IMR-90 (cell line): ENCODE data around the gene OPRM1. TPM values are rescaled to one million over a fixed set of nuclear protein-coding genes. Genes with fewer than 3 reads are reported as not detected.

Experiments
- ATAC-seq: fragments of 200-7000 bp; cut with Tn5 transposase; 2 replicates; pipeline ENCODE4 v1.9.1; 2020; ENCODE audit warnings: low read depth, mild to moderate bottlenecking, moderate library complexity
- BruUV-seq: library from RNA; stranded (reverse); fragments of 400-500 nt; replicated peaks from 2 replicates; lab custom pipeline; 2021; lab: Mats Ljungman, UMichigan
- CTCF ChIA-PET: fragments of 300-600 bp; formaldehyde crosslinking; extraction: SDS; loops from one replicate; lab custom pipeline; 2021; ENCODE audit warnings: antibody characterized with exemption; lab: Yijun Ruan, JAX
- POLR2A ChIA-PET: fragments of 300-600 bp; sonication (Branson Sonifier 250); formaldehyde crosslinking; loops from one replicate; lab custom pipeline; 2022; ENCODE audit warnings: antibody characterized with exemption; ENCODE audit not compliant: unreplicated experiment; lab: Charles Lee
- DNase-seq: peaks from one replicate; pipeline ENCODE4 v3.0.0; 2013
- H2AFZ ChIP-seq: replicated peaks from 2 replicates; pipeline ENCODE3; 2013; ENCODE audit warnings: low read length, mild to moderate bottlenecking; ENCODE audit not compliant: poor library complexity
- H2AK5ac ChIP-seq: 2 replicates; pipeline ENCODE4 v1.6.1; 2013; ENCODE audit warnings: low read depth, low read length, inconsistent platforms
- H2AK9ac ChIP-seq: replicated peaks from 2 replicates; pipeline ENCODE3; 2013; ENCODE audit warnings: mild to moderate bottlenecking, low read depth, low read length, moderate library complexity; ENCODE audit not compliant: poor library complexity
- H2BK120ac ChIP-seq: 2 replicates; pipeline ENCODE4 v1.6.1; 2013; ENCODE audit warnings: low read depth, low read length, inconsistent platforms
- H2BK15ac ChIP-seq: 3 replicates; pipeline ENCODE4 v1.6.1; 2013; ENCODE audit warnings: low read depth, low read length, inconsistent platforms
- H2BK20ac ChIP-seq: 2 replicates; pipeline ENCODE4 v1.6.1; 2013; ENCODE audit warnings: low read depth, mild to moderate bottlenecking, inconsistent platforms, low read length, moderate library complexity
- H2BK5ac ChIP-seq: 2 replicates; pipeline ENCODE4 v1.6.1; 2013; ENCODE audit warnings: mild to moderate bottlenecking, low read depth, low read length, inconsistent platforms; ENCODE audit not compliant: poor library complexity, severe bottlenecking
- H3K14ac ChIP-seq: replicated peaks from 2 replicates; pipeline ENCODE4 v1.6.1; 2013; ENCODE audit warnings: low read depth, low read length, inconsistent platforms
- H3K18ac ChIP-seq: 2 replicates; pipeline ENCODE4 v1.6.1; 2013; ENCODE audit warnings: low read depth, low read length, control low read depth
- H3K23ac ChIP-seq: 2 replicates; pipeline ENCODE4 v1.6.1; 2013; ENCODE audit warnings: low read depth, low read length, inconsistent platforms
- H3K27ac ChIP-seq: 2 replicates; pipeline ENCODE4 v1.5.1; 2013; ENCODE audit warnings: mild to moderate bottlenecking, control low read depth, low read length; ENCODE audit not compliant: insufficient read depth
- H3K27me3 ChIP-seq: 2 replicates; pipeline ENCODE4 v1.6.1; 2013; ENCODE audit warnings: low read length; ENCODE audit not compliant: control insufficient read depth, insufficient read depth
- H3K36me3 ChIP-seq: 2 replicates; pipeline ENCODE4 v1.6.1; 2013; ENCODE audit warnings: low read length, mixed read lengths; ENCODE audit not compliant: control insufficient read depth, insufficient read depth
- H3K4ac ChIP-seq: 2 replicates; pipeline ENCODE4 v1.6.1; 2013; ENCODE audit warnings: low read depth, low read length, inconsistent platforms
- H3K4me1 ChIP-seq: 2 replicates; pipeline ENCODE4 v1.6.1; 2013; ENCODE audit warnings: low read length, mixed read lengths; ENCODE audit not compliant: control insufficient read depth, insufficient read depth
- H3K4me2 ChIP-seq: 2 replicates; pipeline ENCODE4 v1.6.1; 2013; ENCODE audit warnings: low read depth, mild to moderate bottlenecking, control low read depth, low read length, moderate library complexity
- H3K4me3 ChIP-seq: 2 replicates; pipeline ENCODE4 v1.5.1; 2013; ENCODE audit warnings: low read depth, mild to moderate bottlenecking, control low read depth, low read length, moderate library complexity; ENCODE audit not compliant: insufficient read depth
- H3K56ac ChIP-seq: 2 replicates; pipeline ENCODE4 v1.6.1; 2013; ENCODE audit warnings: low read length, inconsistent platforms; ENCODE audit not compliant: insufficient read depth; ENCODE audit errors: extremely low read depth
- H3K79me1 ChIP-seq, 2 experiments: 2 replicates each; pipeline ENCODE4 v1.6.1; 2013; ENCODE audit warnings: low read length in 2 of 2, inconsistent platforms in 1 of 2, low read depth in 1 of 2
- H3K9ac ChIP-seq: 2 replicates; pipeline ENCODE4 v1.6.1; 2013; ENCODE audit warnings: low read depth, low read length, control low read depth
- H3K9me1 ChIP-seq: 2 replicates; pipeline ENCODE4 v1.6.1; 2013; ENCODE audit warnings: low read length, inconsistent platforms; ENCODE audit not compliant: insufficient read depth
- H3K9me3 ChIP-seq: 2 replicates; pipeline ENCODE4 v1.6.1; 2013; ENCODE audit warnings: low read length; ENCODE audit not compliant: control insufficient read depth, insufficient read depth
- H4K20me1 ChIP-seq: 2 replicates; pipeline ENCODE4 v1.6.1; 2013; ENCODE audit warnings: low read length, inconsistent platforms; ENCODE audit not compliant: insufficient read depth
- H4K5ac ChIP-seq: 2 replicates; pipeline ENCODE4 v1.6.1; 2013; ENCODE audit warnings: mild to moderate bottlenecking, low read depth, low read length, control low read depth
- H4K8ac ChIP-seq, 2 experiments: 2 replicates each; pipeline ENCODE4 v1.6.1; 2013; ENCODE audit warnings: low read depth in 2 of 2, low read length in 2 of 2, control low read depth in 1 of 2, inconsistent platforms in 1 of 2
- H4K91ac ChIP-seq: 2 replicates; pipeline ENCODE4 v1.6.1; 2013; ENCODE audit warnings: low read depth, low read length, inconsistent platforms; ENCODE audit not compliant: insufficient read depth
- CEBPB ChIP-seq: IDR thresholded peaks from 2 replicates; pipeline ENCODE4 v1.6.1; 2012; ENCODE audit warnings: low read depth, low read length, improper control_type of control experiment
- CTCF ChIP-seq: conservative IDR thresholded peaks from 2 replicates; pipeline ENCODE4 v1.5.1; 2012; ENCODE audit warnings: mild to moderate bottlenecking, low read depth, low read length, improper control_type of control experiment
- ELK1 ChIP-seq: fragments of 150-350 bp; IDR thresholded peaks from 2 replicates; pipeline ENCODE4 v1.6.1; 2016; ENCODE audit warnings: low read depth, mild to moderate bottlenecking, low read length, moderate library complexity, borderline replicate concordance
- FOS ChIP-seq: fragments of 150-350 bp; IDR thresholded peaks from 2 replicates; pipeline ENCODE4 v1.6.1; 2016; ENCODE audit warnings: low read depth, low read length
- MAZ ChIP-seq: IDR thresholded peaks from 2 replicates; pipeline ENCODE4 v1.6.1; 2012; ENCODE audit warnings: low read depth, mild to moderate bottlenecking, low read length, improper control_type of control experiment, moderate library complexity, borderline replicate concordance
- MXI1 ChIP-seq: IDR thresholded peaks from 2 replicates; pipeline ENCODE4 v1.6.1; 2012; ENCODE audit warnings: low read depth, mild to moderate bottlenecking, low read length, moderate library complexity, borderline replicate concordance
- NFE2L2 ChIP-seq: fragments of 150-350 bp; IDR thresholded peaks from 2 replicates; pipeline ENCODE4 v1.6.1; 2016; ENCODE audit warnings: low read depth, mild to moderate bottlenecking, low read length
- POLR2A ChIP-seq: IDR thresholded peaks from 2 replicates; pipeline ENCODE4 v1.6.1; 2012; ENCODE audit warnings: mild to moderate bottlenecking, low read depth, low read length
- RAD21 ChIP-seq: IDR thresholded peaks from 2 replicates; pipeline ENCODE4 v1.6.1; 2012; ENCODE audit warnings: low read length, improper control_type of control experiment
- RCOR1 ChIP-seq: IDR thresholded peaks from 2 replicates; pipeline ENCODE4 v1.6.1; 2012; ENCODE audit warnings: mild to moderate bottlenecking, low read length, improper control_type of control experiment; ENCODE audit not compliant: insufficient replicate concordance
- RFX5 ChIP-seq: IDR thresholded peaks from 2 replicates; pipeline ENCODE4 v1.8.0; 2012; ENCODE audit warnings: low read depth, mild to moderate bottlenecking, low read length, moderate library complexity
- SMC3 ChIP-seq: fragments of 150-350 bp; IDR thresholded peaks from 2 replicates; pipeline ENCODE4 v1.6.1; 2016; ENCODE audit warnings: low read depth, mild to moderate bottlenecking, antibody characterized with exemption, low read length, moderate library complexity
- WGBS, 2 experiments: methylation state at CpG; one replicate each; pipeline versions ENCODE4 v1.1.5 to v1.1.7; 2013; ENCODE audit warnings: missing lambda C conversion rate in 2 of 2; ENCODE audit not compliant: insufficient read length in 1 of 2; ENCODE audit errors: extremely low coverage in 2 of 2; 5-methylcytosine and 5-hydroxymethylcytosine counted together
- dilution Hi-C: fragments of 300-500 bp; cut with HindIII; formaldehyde crosslinking; loops from one replicate; pipeline ENCODE4 v1.14.3; 2018; ENCODE audit warnings: low sequenced_read_pairs; ENCODE audit not compliant: unreplicated experiment
- in situ Hi-C: fragments of 300-500 bp; cut with MboI; formaldehyde crosslinking; loops from 3 replicates; pipeline ENCODE4 v1.14.3; 2019; ENCODE audit warnings: low sequenced_read_pairs, inconsistent platforms, mixed read lengths
- intact Hi-C: fragments of 100-400 bp; cut with micrococcal nuclease; formaldehyde crosslinking; loops from 2 replicates; pipeline ENCODE4 v1.10.0; 2022
- polyA plus RNA-seq, 3 experiments: library from polyadenylated mRNA; depleted of rRNA; stranded (reverse); fragments of >200 nt; gene quantifications; 2 replicates each; pipeline ENCODE4 v1.2.3, GENCODE V29; 2012; ENCODE audit warnings: low replicate concordance in 1 of 3
- total RNA-seq: library from RNA; depleted of rRNA; stranded (reverse); fragments of >200 nt; gene quantifications from 2 replicates; pipeline ENCODE4 v1.2.3, GENCODE V29; 2012

Gene OPRM1
- total and polyA plus RNA-seq, 2 of the 4 experiments (the other 2 are of a cell fraction), result not detected

GRCh38 chr6:154243793-154244750 lies 205.0 kb downstream of the OPRM1 start:
- dilution Hi-C loops, result no loop called here
- in situ Hi-C loops, result no loop called here

More at GRCh38 chr6:154243793-154244750, 205.0 kb downstream of the OPRM1 start:
- no peaks in the 10 kb centered on the region for H4K20me1 ChIP-seq
- H3K27ac ChIP-seq, result no peak overlapping the region
- H3K18ac ChIP-seq, result no peak overlapping the region
- ChIA-PET POLR2A (no interaction called here), CTCF (no interaction called here)
- no peaks in the 10 kb centered on the region for H3K36me3 ChIP-seq
- WGBS, 2 experiments, result 67% methylated on average over 1 of the region's 6 CpGs; no CpG with 5 or more reads in 1 of the 2 experiments
- no peaks in the 10 kb centered on the region for H3K9me1 ChIP-seq
- H3K27me3 ChIP-seq, result no peaks in the 10 kb centered on the region; the same call in 1 of the 2 replicates
- H3K79me1 ChIP-seq, result no peaks in the 10 kb centered on the region
- no peak overlapping the region for H2AK5ac ChIP-seq
- no peak overlapping the region for H2AK9ac ChIP-seq
- H3K14ac ChIP-seq, result no peak overlapping the region
- ATAC-seq, result no peak
- TF ChIP-seq MXI1, result no peak
- no peak for TF ChIP-seq ELK1
- no peak for TF ChIP-seq MAZ
- no peak for TF ChIP-seq FOS
- TF ChIP-seq CEBPB, result no peak
- TF ChIP-seq SMC3, result no peak
- no peak for TF ChIP-seq CTCF
- no peak for TF ChIP-seq NFE2L2
- TF ChIP-seq RFX5, result no peak
- TF ChIP-seq RCOR1, result no peak
- TF ChIP-seq POLR2A, result no peak
- no peak for TF ChIP-seq RAD21
- H3K56ac ChIP-seq, result no peak overlapping the region
- H2AFZ ChIP-seq, result no peak overlapping the region
- H2BK120ac ChIP-seq, result no peak overlapping the region
- no peak overlapping the region for H3K4me3 ChIP-seq
- no peak overlapping the region for H4K5ac ChIP-seq
- peaks cover 2% of the 10 kb centered on the region; the same call in 1 of the 2 replicates for H3K4me1 ChIP-seq
- no peak overlapping the region for H3K4me2 ChIP-seq
- H4K8ac ChIP-seq, result no peak overlapping the region
- no peak for DNase-seq
- no peak overlapping the region for H3K23ac ChIP-seq
- no peak overlapping the region for H2BK20ac ChIP-seq
- H3K4ac ChIP-seq, result no peak overlapping the region
- no peaks in the 10 kb centered on the region for H3K9me3 ChIP-seq
- no peak overlapping the region for H2BK15ac ChIP-seq
- H4K91ac ChIP-seq, result no peak overlapping the region
- no TSS peak for BruUV-seq
- intact Hi-C loops, result no loop called here
- no peak overlapping the region for H3K9ac ChIP-seq
- no peak overlapping the region for H2BK5ac ChIP-seq
